WTC11 (cell line): Measurements from ENCODE around the gene GET4. TPM values are rescaled to one million over a fixed set of nuclear protein-coding genes. Genes with fewer than 3 reads are reported as not detected.
"Not testable (repeated sequence)": the region's sequence is repeated elsewhere in the genome, so short reads cannot be mapped to it uniquely, and the experiment has no call there.

Source experiments
- ATAC-seq: fragments of 200-7000 bp; cut with Tn5 transposase; 2 replicates; pipeline ENCODE4 v1.10.0; 2021; ENCODE audit warnings: mild to moderate bottlenecking, moderate library complexity
- CTCF ChIA-PET: fragments of 300-600 bp; sonication (Branson Sonifier 250); formaldehyde crosslinking; loops from one replicate; lab custom pipeline; 2021; ENCODE audit warnings: antibody characterized with exemption; lab: Charles Lee
- POLR2A ChIA-PET: fragments of 350-600 bp; sonication (Branson Sonifier 250); formaldehyde crosslinking; loops from one replicate; lab custom pipeline; 2021; ENCODE audit warnings: antibody characterized with exemption; lab: Charles Lee
- DNase-seq: peaks from one replicate; pipeline ENCODE4 v3.0.0; 2021; ENCODE audit warnings: low spot score
- H3K27ac Mint-ChIP-seq: 2 replicates; pipeline ENCODE4 v1.8.0; 2021; ENCODE audit warnings: mixed read lengths
- H3K27me3 Mint-ChIP-seq: 2 replicates; pipeline ENCODE4 v1.8.0; 2021; ENCODE audit warnings: low read depth, mild to moderate bottlenecking, moderate library complexity, mixed read lengths
- H3K36me3 Mint-ChIP-seq: 2 replicates; pipeline ENCODE4 v1.8.0; 2021; ENCODE audit warnings: mixed read lengths
- H3K4me1 Mint-ChIP-seq: 2 replicates; pipeline ENCODE4 v1.8.0; 2022; ENCODE audit warnings: mixed read lengths
- H3K4me3 Mint-ChIP-seq: 2 replicates; pipeline ENCODE4 v1.8.0; 2021; ENCODE audit warnings: mild to moderate bottlenecking, moderate library complexity, mixed read lengths
- H3K9me3 Mint-ChIP-seq: 2 replicates; pipeline ENCODE4 v1.8.0; 2021; ENCODE audit warnings: mixed read lengths
- CDX4 ChIP-seq: fragments of 250-450 bp; sonication (Bioruptor Pico); IDR thresholded peaks from 2 replicates; pipeline ENCODE4 v1.9.0; 2021; ENCODE audit warnings: moderate library complexity, mild to moderate bottlenecking, inconsistent platforms, borderline replicate concordance
- E2F4 ChIP-seq: sonication (generic); formaldehyde crosslinking; IDR thresholded peaks from 2 replicates; pipeline ENCODE4 v1.8.1; 2022; ENCODE audit warnings: low read depth, mild to moderate bottlenecking, moderate library complexity, missing genetic modification reagents, borderline replicate concordance
- E2F5 ChIP-seq: sonication (generic); formaldehyde crosslinking; IDR thresholded peaks from 2 replicates; pipeline ENCODE4 v1.8.1; 2022; ENCODE audit warnings: mild to moderate bottlenecking, moderate library complexity, missing genetic modification reagents
- ELF4 ChIP-seq: sonication (generic); formaldehyde crosslinking; IDR thresholded peaks from 2 replicates; pipeline ENCODE4 v1.8.1; 2022; ENCODE audit warnings: low read depth, mild to moderate bottlenecking, moderate library complexity, missing genetic modification reagents
- EMX1 ChIP-seq: fragments of 250-450 bp; sonication (Bioruptor Pico); IDR thresholded peaks from 2 replicates; pipeline ENCODE4 v1.8.0; 2021; ENCODE audit warnings: mild to moderate bottlenecking
- GABPB1 ChIP-seq: sonication (generic); formaldehyde crosslinking; IDR thresholded peaks from 2 replicates; pipeline ENCODE4 v1.8.1; 2023; ENCODE audit warnings: mild to moderate bottlenecking, missing genetic modification reagents
- IRF2 ChIP-seq: sonication (generic); formaldehyde crosslinking; IDR thresholded peaks from 2 replicates; pipeline ENCODE4 v1.8.0; 2022; ENCODE audit warnings: low read depth, missing genetic modification reagents, borderline replicate concordance
- RELA ChIP-seq: sonication (generic); formaldehyde crosslinking; IDR thresholded peaks from 2 replicates; pipeline ENCODE4 v1.8.1; 2022; ENCODE audit warnings: missing genetic modification reagents, mild to moderate bottlenecking, borderline replicate concordance
- TEAD4 ChIP-seq: sonication (generic); formaldehyde crosslinking; IDR thresholded peaks from 2 replicates; pipeline ENCODE4 v1.8.0; 2022; ENCODE audit warnings: mild to moderate bottlenecking, missing genetic modification reagents
- USF1 ChIP-seq: sonication (generic); formaldehyde crosslinking; IDR thresholded peaks from 2 replicates; pipeline ENCODE4 v1.8.0; 2022; ENCODE audit warnings: mild to moderate bottlenecking, missing genetic modification reagents
- ZNF121 ChIP-seq: sonication (generic); formaldehyde crosslinking; IDR thresholded peaks from 2 replicates; pipeline ENCODE4 v1.8.0; 2023; ENCODE audit warnings: missing genetic modification reagents
- ZNF219 ChIP-seq: sonication (generic); formaldehyde crosslinking; IDR thresholded peaks from 2 replicates; pipeline ENCODE4 v1.8.0; 2023; ENCODE audit warnings: missing genetic modification reagents, mild to moderate bottlenecking, borderline replicate concordance
- ZNF423 ChIP-seq: fragments of 250-450 bp; sonication (Bioruptor Pico); IDR thresholded peaks from 2 replicates; pipeline ENCODE4 v2.1.2; 2022; ENCODE audit warnings: mild to moderate bottlenecking, moderate library complexity
- ZNF512 ChIP-seq: sonication (generic); formaldehyde crosslinking; IDR thresholded peaks from 2 replicates; pipeline ENCODE4 v1.8.1; 2022; ENCODE audit warnings: missing genetic modification reagents, borderline replicate concordance
- ZNF671 ChIP-seq: fragments of 250-450 bp; sonication (Bioruptor Pico); IDR thresholded peaks from 2 replicates; pipeline ENCODE4 v1.8.0; 2021; ENCODE audit warnings: mild to moderate bottlenecking
- total RNA-seq: library from RNA; stranded (reverse); gene quantifications from 3 replicates; pipeline ENCODE4 v1.2.3, GENCODE V29; 2021

GET4 gene
- total RNA-seq, 1 experiment from 2014 or later = 73.0 TPM

GRCh38 chr7:845731-846130, 30.6 kb upstream of the GET4 start:
- no peaks in the 10 kb centered on the region for H3K27me3 Mint-ChIP-seq
- DNase-seq (no peak), ATAC-seq (no peak)
- no peak overlapping the region for H3K4me3 Mint-ChIP-seq
- ChIA-PET CTCF (interaction anchor here (0.9 to 1.0 kb wide), 2 partner anchors 9 to 59 kb away, joined by 4 read pairs; no protein-coding TSS in a partner anchor), POLR2A (no interaction called here)
- H3K9me3 Mint-ChIP-seq = no peaks in the 10 kb centered on the region
- H3K36me3 Mint-ChIP-seq = peaks cover 70% of the 10 kb centered on the region
- H3K27ac Mint-ChIP-seq = no peak overlapping the region
- H3K4me1 Mint-ChIP-seq = no peaks in the 10 kb centered on the region
- TF ChIP-seq ZNF512 (CRISPR knock-in tag) (no peak), E2F5 (CRISPR knock-in tag) (no peak), ELF4 (CRISPR knock-in tag) (no peak), ZNF121 (CRISPR knock-in tag) (no peak), RELA (CRISPR knock-in tag) (no peak), CDX4 (CRISPR knock-in tag) (no peak), TEAD4 (no peak), EMX1 (CRISPR knock-in tag) (no peak), USF1 (CRISPR knock-in tag) (no peak), IRF2 (CRISPR knock-in tag) (no peak), GABPB1 (CRISPR knock-in tag) (no peak), E2F4 (CRISPR knock-in tag) (no peak), ZNF219 (CRISPR knock-in tag) (no peak), ZNF423 (no peak), ZNF671 (CRISPR knock-in tag) (no peak)

- H3K27me3 Mint-ChIP-seq, H3K27ac Mint-ChIP-seq, H3K4me3 Mint-ChIP-seq, ATAC-seq, DNase-seq, H3K4me1 Mint-ChIP-seq, H3K9me3 Mint-ChIP-seq, POLR2A ChIA-PET: not testable (repeated sequence)
- H3K36me3 Mint-ChIP-seq = peaks cover 74% of the 10 kb centered on the region
- CTCF ChIA-PET = interaction anchor here (0.9 to 1.3 kb wide), 3 partner anchors 11 to 26 kb away, joined by 3 to 4 read pairs (median 3); no protein-coding TSS in a partner anchor
Measured at GRCh38 chr7:846958-847650, 29.2 kb upstream of the GET4 start.

GRCh38 chr7:847728-848127, 28.6 kb upstream of the GET4 start:
- CTCF ChIA-PET, H3K4me3 Mint-ChIP-seq, H3K27me3 Mint-ChIP-seq, H3K4me1 Mint-ChIP-seq, POLR2A ChIA-PET, ATAC-seq, H3K9me3 Mint-ChIP-seq, H3K27ac Mint-ChIP-seq, DNase-seq: not testable (repeated sequence)
- peaks cover 74% of the 10 kb centered on the region for H3K36me3 Mint-ChIP-seq
